Neuronal stem cell (in vitro differentiated cells): ENCODE results near the gene PNPLA2.

ENCODE experiments used
- DNase-seq: peaks from one replicate; pipeline ENCODE4 v3.0.0-alpha.2; 2013; ENCODE audit warnings: low spot score
- H2AFZ ChIP-seq: one replicate; pipeline ENCODE4 v1.6.1; 2013; ENCODE audit warnings: mild to moderate bottlenecking, low read length, inconsistent platforms
- H2AK5ac ChIP-seq: 2 replicates; pipeline ENCODE4 v1.6.1; 2013; ENCODE audit warnings: low read depth, mild to moderate bottlenecking, inconsistent platforms, low read length, moderate library complexity, mixed read lengths
- H2BK120ac ChIP-seq: 2 replicates; pipeline ENCODE4 v1.6.1; 2013; ENCODE audit warnings: low read depth, mild to moderate bottlenecking, inconsistent platforms, low read length, moderate library complexity, mixed read lengths
- H2BK12ac ChIP-seq: one replicate; pipeline ENCODE4 v1.6.1; 2013; ENCODE audit warnings: low read length, inconsistent platforms
- H2BK15ac ChIP-seq: 2 replicates; pipeline ENCODE4 v1.6.1; 2013; ENCODE audit warnings: mild to moderate bottlenecking, low read length, inconsistent platforms, mixed read lengths
- H2BK5ac ChIP-seq: one replicate; pipeline ENCODE4 v1.6.1; 2013; ENCODE audit warnings: inconsistent platforms, mild to moderate bottlenecking, low read length, moderate library complexity
- H3K14ac ChIP-seq: one replicate; pipeline ENCODE4 v1.6.1; 2013; ENCODE audit warnings: low read length, inconsistent platforms
- H3K18ac ChIP-seq: 2 replicates; pipeline ENCODE4 v1.6.1; 2013; ENCODE audit warnings: low read length, inconsistent platforms
- H3K23ac ChIP-seq: 2 replicates; pipeline ENCODE4 v1.6.1; 2013; ENCODE audit warnings: low read depth, mild to moderate bottlenecking, mixed read lengths, low read length, inconsistent platforms; ENCODE audit not compliant: poor library complexity
- H3K27ac ChIP-seq: replicated peaks from 3 replicates; pipeline ENCODE4 v1.5.1; 2013; ENCODE audit warnings: low read length, inconsistent platforms
- H3K27me3 ChIP-seq, 3 experiments: 2 replicates each; pipeline ENCODE4 v1.6.1; 2013; ENCODE audit warnings: low read length in 3 of 3, mild to moderate bottlenecking in 2 of 3, inconsistent platforms in 1 of 3, low read depth in 1 of 3, mixed read lengths in 1 of 3, moderate library complexity in 1 of 3; ENCODE audit not compliant: control insufficient read depth in 3 of 3, insufficient read depth in 3 of 3
- H3K36me3 ChIP-seq, 2 donors: replicated peaks in 1 of 2; 2 replicates each; pipeline ENCODE4 v1.6.1; 2013; ENCODE audit warnings: low read length in 2 of 2; ENCODE audit not compliant: control insufficient read depth in 2 of 2, insufficient read depth in 2 of 2
- H3K4ac ChIP-seq: 2 replicates; pipeline ENCODE4 v1.6.1; 2013; ENCODE audit warnings: inconsistent platforms, mild to moderate bottlenecking, low read length, moderate library complexity
- H3K4me1 ChIP-seq, 2 donors: 1 replicate in 1 of 2; 2 replicates in 1 of 2; pipeline ENCODE4 v1.6.1; 2013; ENCODE audit warnings: low read length in 2 of 2, low read depth in 1 of 2; ENCODE audit not compliant: control insufficient read depth in 2 of 2, insufficient read depth in 1 of 2
- H3K4me2 ChIP-seq: one replicate; pipeline ENCODE4 v1.6.1; 2013; ENCODE audit warnings: mild to moderate bottlenecking, low read length, inconsistent platforms; ENCODE audit not compliant: insufficient read depth, poor library complexity, severe bottlenecking
- H3K4me3 ChIP-seq, 2 donors: 2 replicates each; pipeline ENCODE4 v1.5.1; 2013; ENCODE audit warnings: low read length in 2 of 2, mild to moderate bottlenecking in 2 of 2, inconsistent platforms in 1 of 2, moderate library complexity in 1 of 2
- H3K79me1 ChIP-seq: one replicate; pipeline ENCODE4 v1.6.1; 2013; ENCODE audit warnings: low read depth, mild to moderate bottlenecking, inconsistent platforms, low read length, moderate library complexity
- H3K9ac ChIP-seq: one replicate; pipeline ENCODE4 v1.6.1; 2013; ENCODE audit warnings: mild to moderate bottlenecking, low read depth, low read length, inconsistent platforms; ENCODE audit not compliant: poor library complexity
- H3K9me3 ChIP-seq, 2 donors: replicated peaks in 1 of 2; 2 replicates each; pipeline versions ENCODE3 to v1.6.1; 2013; ENCODE audit warnings: low read length in 2 of 2, mild to moderate bottlenecking in 2 of 2, inconsistent platforms in 1 of 2, low read depth in 1 of 2, mixed read lengths in 1 of 2, moderate library complexity in 1 of 2; ENCODE audit not compliant: control insufficient read depth in 2 of 2, insufficient read depth in 1 of 2
- H4K8ac ChIP-seq: one replicate; pipeline ENCODE4 v1.6.1; 2013; ENCODE audit warnings: low read depth, mild to moderate bottlenecking, inconsistent platforms, low read length, moderate library complexity
- H4K91ac ChIP-seq: one replicate; pipeline ENCODE4 v1.6.1; 2013; ENCODE audit warnings: low read length, low read depth, mild to moderate bottlenecking, inconsistent platforms; ENCODE audit not compliant: poor library complexity
- whole genome bisulfite sequencing, 2 donors: extraction: QIAGEN DNeasy Blood & Tissue Kit; methylation state at CpG; one replicate each; pipeline ENCODE4 v1.1.7; 2013; ENCODE audit warnings: missing lambda C conversion rate in 2 of 2, mixed read lengths in 1 of 2; ENCODE audit not compliant: insufficient read length in 2 of 2, insufficient replicate concordance in 1 of 2; ENCODE audit errors: extremely low coverage in 2 of 2; 5-methylcytosine and 5-hydroxymethylcytosine counted together

The PNPLA2 gene

DNA sequence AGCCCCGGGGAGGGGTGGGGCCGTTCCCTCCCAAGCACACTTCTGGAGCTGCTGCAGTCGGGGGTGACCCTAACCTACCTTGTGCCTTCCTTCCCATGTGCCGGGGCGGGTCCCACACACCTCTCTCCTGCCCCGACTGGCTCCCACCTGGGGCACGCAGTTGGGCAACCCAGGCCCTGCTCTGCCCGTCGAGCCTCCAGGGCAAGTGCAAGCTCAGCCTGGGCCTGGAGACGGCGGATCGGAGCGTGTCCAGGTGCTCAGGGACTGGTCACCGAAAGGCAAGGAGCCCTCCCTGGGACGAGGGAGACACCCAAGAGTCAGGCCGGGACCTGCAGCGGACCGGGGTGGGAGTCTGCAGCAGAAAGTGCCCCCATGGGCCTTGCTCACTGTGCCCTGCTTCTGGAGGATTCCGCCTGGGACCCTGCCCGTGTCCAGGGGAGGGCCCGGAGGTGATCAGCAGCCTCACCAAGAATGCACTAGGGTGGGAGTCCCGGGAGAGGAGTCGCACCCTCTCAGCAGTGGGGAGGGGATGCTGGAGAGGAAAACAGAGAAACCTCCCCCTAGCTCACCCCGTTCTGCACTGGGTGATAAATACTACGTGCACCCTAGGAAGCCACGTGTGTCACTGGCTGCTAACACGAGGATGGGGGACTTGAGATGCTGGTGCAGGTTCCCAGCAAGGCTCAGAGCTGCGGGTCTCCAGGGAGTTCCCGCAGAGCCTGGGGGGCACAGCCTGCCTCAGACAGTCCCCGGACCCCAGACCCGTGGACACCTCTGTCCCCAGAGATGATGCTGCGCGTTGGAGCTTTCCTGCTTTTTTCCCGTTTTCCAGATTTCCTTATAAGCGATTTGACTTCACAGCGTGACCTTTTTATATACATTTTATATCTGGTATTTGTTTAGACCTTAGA is 36.2 kb upstream of the PNPLA2 start:
- H2AFZ ChIP-seq: no peak overlapping the region
- no peak overlapping the region for H2BK5ac ChIP-seq
- H3K18ac ChIP-seq: peak overlapping the region; percentile 11
- H3K23ac ChIP-seq: peak overlapping the region; percentile 80
- peak overlapping the region; percentile 81 for H2AK5ac ChIP-seq
- WGBS, 2 donors: no CpG with 5 or more reads among the region's 36 CpGs
- H3K27ac ChIP-seq: no peak overlapping the region
- H3K79me1 ChIP-seq: peaks cover 10% of the 10 kb centered on the region
- DNase-seq: no peak
- H3K14ac ChIP-seq: peak overlapping the region; percentile 82
- no peak overlapping the region for H3K4ac ChIP-seq
- peak overlapping the region; percentile 77 for H3K9ac ChIP-seq
- H2BK120ac ChIP-seq: no peak overlapping the region
- H3K36me3 ChIP-seq: peaks cover 7 to 18% of the 10 kb centered on the region in 2 donors
- H3K4me3 ChIP-seq: no peak overlapping the region
- peak overlapping the region; percentile 10 for H2BK12ac ChIP-seq
- H3K27me3 ChIP-seq: no peaks in the 10 kb centered on the region
- no peak overlapping the region for H3K4me2 ChIP-seq
- H4K8ac ChIP-seq: no peak overlapping the region
- peaks cover 7 to 13% of the 10 kb centered on the region in 2 donors for H3K4me1 ChIP-seq
- H3K9me3 ChIP-seq: no peaks in the 10 kb centered on the region
- no peak overlapping the region for H4K91ac ChIP-seq
- H2BK15ac ChIP-seq: no peak overlapping the region

DNA sequence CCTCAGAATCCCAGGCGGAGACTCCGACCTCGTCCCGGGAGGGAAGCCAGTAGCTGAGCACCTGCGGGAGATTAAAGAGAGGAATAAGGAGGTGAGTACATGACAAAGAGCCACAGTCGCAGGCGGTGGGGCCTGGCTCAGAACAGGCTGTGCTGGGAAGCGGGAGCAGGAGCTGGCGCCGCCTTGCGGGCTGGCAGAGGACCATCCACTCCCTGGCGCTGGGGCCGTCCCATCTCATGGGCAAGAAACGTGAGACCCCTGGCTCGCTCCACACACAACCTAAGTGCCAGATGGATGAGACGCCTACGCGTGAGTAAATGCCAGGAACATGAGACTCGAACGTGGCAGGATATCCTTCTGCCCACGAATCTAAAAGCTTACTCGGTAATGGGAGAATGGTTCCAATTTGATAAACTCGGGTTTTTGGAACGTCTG is 35.1 kb upstream of the PNPLA2 start:
- Histone ChIP-seq H2AFZ (peak overlapping the region; percentile 80), H3K4me2 (no peak overlapping the region), H2BK5ac (no peak overlapping the region), H3K14ac (no peak overlapping the region), H3K36me3 (peaks cover 7 to 15% of the 10 kb centered on the region in 2 donors), H2BK15ac (no peak overlapping the region), H2BK12ac (no peak overlapping the region), H3K27ac (no peak overlapping the region), H2AK5ac (no peak overlapping the region), H4K8ac (no peak overlapping the region), H3K79me1 (peaks cover 6% of the 10 kb centered on the region), H3K4ac (no peak overlapping the region), H3K23ac (no peak overlapping the region), H2BK120ac (no peak overlapping the region), H3K9me3 (no peaks in the 10 kb centered on the region), H3K18ac (no peak overlapping the region), H3K4me1 (peaks cover 4 to 13% of the 10 kb centered on the region in 2 donors), H3K4me3 (no peak overlapping the region), H3K27me3 (no peaks in the 10 kb centered on the region), H4K91ac (no peak overlapping the region), H3K9ac (no peak overlapping the region)
- peak; percentile 70 for DNase-seq
- no CpG with 5 or more reads among the region's 24 CpGs for WGBS, 2 donors

DNA sequence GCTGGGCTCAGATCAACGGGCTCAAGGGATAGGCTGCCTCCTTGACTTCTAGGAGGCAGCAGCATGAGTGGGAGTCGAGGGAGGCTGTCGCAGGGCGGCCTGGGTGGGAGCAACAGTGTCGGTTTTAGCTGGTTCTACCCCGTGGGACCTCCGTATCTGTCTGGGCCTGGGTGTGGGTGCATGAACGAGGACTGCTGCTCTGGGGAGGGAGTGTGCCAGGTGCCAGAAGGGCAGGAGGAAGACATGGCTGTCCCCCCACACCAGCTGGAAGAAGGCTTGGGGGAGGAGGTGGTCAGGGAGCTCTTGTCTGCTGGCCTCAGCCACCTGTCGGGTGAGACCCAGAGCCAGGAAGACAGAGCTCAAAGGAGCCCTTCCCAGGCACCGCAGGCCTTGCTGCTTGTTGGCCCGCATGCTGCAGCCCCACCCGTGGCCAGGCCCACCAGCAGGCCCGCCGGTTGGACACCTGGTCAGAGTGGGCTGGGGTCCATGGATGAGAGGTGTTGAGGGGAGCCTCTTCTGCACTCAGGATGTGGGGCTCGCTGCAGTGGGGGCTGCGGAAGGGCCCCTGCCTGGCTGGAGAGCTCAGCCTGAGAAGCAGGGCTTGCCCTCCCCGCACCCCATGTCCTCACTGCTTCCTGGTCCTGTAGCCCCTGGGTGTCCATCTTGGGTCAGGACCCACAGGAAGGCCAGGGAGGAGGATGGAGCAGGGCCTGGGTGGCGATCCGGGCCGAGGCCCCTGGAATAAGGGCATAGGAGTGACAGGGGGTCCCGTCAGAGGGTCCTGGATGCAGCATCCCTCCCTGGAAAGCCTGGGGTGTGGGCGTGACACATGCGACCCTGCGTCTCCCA is 32.3 kb upstream of the PNPLA2 start:
- H2BK5ac ChIP-seq: peak overlapping the region; percentile 53
- H2AK5ac ChIP-seq: peak overlapping the region; percentile 94
- H2AFZ ChIP-seq: no peak overlapping the region
- H3K27me3 ChIP-seq: no peaks in the 10 kb centered on the region
- H3K4me3 ChIP-seq: no peak overlapping the region
- no peak overlapping the region for H4K8ac ChIP-seq
- no peak for DNase-seq
- H3K14ac ChIP-seq: peak overlapping the region; percentile 47
- peak overlapping the region; percentile 17 for H2BK120ac ChIP-seq
- H3K18ac ChIP-seq: no peak overlapping the region
- H3K4me2 ChIP-seq: no peak overlapping the region
- WGBS, 2 donors: no CpG with 5 or more reads among the region's 24 CpGs
- H3K9me3 ChIP-seq: no peaks in the 10 kb centered on the region
- H3K4me1 ChIP-seq: peaks cover 12 to 13% of the 10 kb centered on the region in 2 donors
- peaks cover 6% of the 10 kb centered on the region for H3K79me1 ChIP-seq
- H2BK15ac ChIP-seq: no peak overlapping the region
- H3K27ac ChIP-seq: no peak overlapping the region
- peak overlapping the region; percentile 93 for H3K23ac ChIP-seq
- no peak overlapping the region for H3K9ac ChIP-seq
- peak overlapping the region; percentile 66 for H3K4ac ChIP-seq
- H2BK12ac ChIP-seq: no peak overlapping the region
- peaks cover 0 to 6% of the 10 kb centered on the region in 2 donors for H3K36me3 ChIP-seq
- H4K91ac ChIP-seq: no peak overlapping the region
